Activated CD8-positive, alpha-beta T cell treated with anti-CD3 and anti-CD28 coated beads, Interleukin-2, amount 10 ng/mL, durations not matched to agents 7 days and 5 days (primary cell): ENCODE results near the gene CLTCL1. TPM values are rescaled to one million over a fixed set of nuclear protein-coding genes. Genes with fewer than 3 reads are reported as not detected.

Experiments
- ATAC-seq: fragments of 150-1000 bp; cut with Tn5 transposase; one replicate; pipeline ENCODE4 v1.10.0; 2021; ENCODE audit warnings: moderate library complexity
- CTCF ChIA-PET: fragments of 350-600 bp; sonication (Branson Sonifier 250); formaldehyde crosslinking; loops from one replicate; lab custom pipeline; 2021; ENCODE audit warnings: antibody characterized with exemption; lab: Charles Lee
- POLR2A ChIA-PET: fragments of 350-600 bp; sonication (Branson Sonifier 250); formaldehyde crosslinking; loops from one replicate; lab custom pipeline; 2021; ENCODE audit warnings: antibody characterized with exemption; lab: Charles Lee
- DNase-seq: peaks from one replicate; pipeline ENCODE4 v3.0.0-alpha.2; 2020
- H3K27ac Mint-ChIP-seq: one replicate; pipeline ENCODE4 v1.8.0; 2021; ENCODE audit warnings: mild to moderate bottlenecking, mixed read lengths
- H3K27me3 Mint-ChIP-seq: one replicate; pipeline ENCODE4 v1.8.0; 2021; ENCODE audit warnings: low read depth, mixed read lengths
- H3K36me3 Mint-ChIP-seq: one replicate; pipeline ENCODE4 v1.8.0; 2021; ENCODE audit warnings: low read depth, mixed read lengths
- H3K4me1 Mint-ChIP-seq: one replicate; pipeline ENCODE4 v1.8.0; 2021; ENCODE audit warnings: low read depth, mixed read lengths
- H3K4me3 Mint-ChIP-seq: one replicate; pipeline ENCODE4 v1.8.0; 2021; ENCODE audit warnings: mild to moderate bottlenecking, mixed read lengths
- H3K9me3 Mint-ChIP-seq: one replicate; pipeline ENCODE4 v1.8.0; 2022; ENCODE audit warnings: mixed read lengths; ENCODE audit not compliant: insufficient read depth
- total RNA-seq, 2 experiments: library from RNA; stranded (reverse); gene quantifications; one replicate each; pipeline ENCODE4 v1.2.3, GENCODE V29; 2021

Gene CLTCL1
- total RNA-seq, 2 experiments from 2014 or later, result 0.44 to 0.58 TPM

GRCh38 chr22:19224985-19225384, 66.5 kb downstream of the CLTCL1 start:
- Mint-ChIP-seq H3K27me3 (no peaks in the 10 kb centered on the region), H3K4me3 (no peak overlapping the region), H3K36me3 (no peaks in the 10 kb centered on the region), H3K4me1 (peaks cover 5% of the 10 kb centered on the region), H3K27ac (no peak overlapping the region), H3K9me3 (no peaks in the 10 kb centered on the region)
- ChIA-PET CTCF (no interaction called here), POLR2A (no interaction called here)
- no peak for DNase-seq
- ATAC-seq, result no peak

- H3K4me1 Mint-ChIP-seq, result peaks cover 5% of the 10 kb centered on the region
- no peaks in the 10 kb centered on the region for H3K27me3 Mint-ChIP-seq
- no peak overlapping the region for H3K27ac Mint-ChIP-seq
- no peak overlapping the region for H3K4me3 Mint-ChIP-seq
- no peak for ATAC-seq
- no peaks in the 10 kb centered on the region for H3K36me3 Mint-ChIP-seq
- ChIA-PET CTCF (no interaction called here), POLR2A (no interaction called here)
- no peaks in the 10 kb centered on the region for H3K9me3 Mint-ChIP-seq
- no peak for DNase-seq
Observed at GRCh38 chr22:19224557-19224956, 67.0 kb downstream of the CLTCL1 start.

- CTCF ChIA-PET, result no interaction called here
- Mint-ChIP-seq H3K9me3 (no peaks in the 10 kb centered on the region), H3K4me3 (no peak overlapping the region), H3K36me3 (no peaks in the 10 kb centered on the region), H3K4me1 (peaks cover 5% of the 10 kb centered on the region), H3K27me3 (no peaks in the 10 kb centered on the region), H3K27ac (no peak overlapping the region)
- ATAC-seq (no peak), DNase-seq (no peak)
- POLR2A ChIA-PET, result no interaction called here
Observed at GRCh38 chr22:19223617-19224016, 67.9 kb downstream of the CLTCL1 start.

GRCh38 chr22:19223110-19223509, 68.4 kb downstream of the CLTCL1 start:
- peaks cover 5% of the 10 kb centered on the region for H3K4me1 Mint-ChIP-seq
- H3K4me3 Mint-ChIP-seq, result no peak overlapping the region
- H3K36me3 Mint-ChIP-seq, result no peaks in the 10 kb centered on the region
- POLR2A ChIA-PET, result no interaction called here
- CTCF ChIA-PET, result no interaction called here
- no peaks in the 10 kb centered on the region for H3K27me3 Mint-ChIP-seq
- ATAC-seq (no peak), DNase-seq (no peak)
- H3K27ac Mint-ChIP-seq, result no peak overlapping the region
- no peaks in the 10 kb centered on the region for H3K9me3 Mint-ChIP-seq

DNA sequence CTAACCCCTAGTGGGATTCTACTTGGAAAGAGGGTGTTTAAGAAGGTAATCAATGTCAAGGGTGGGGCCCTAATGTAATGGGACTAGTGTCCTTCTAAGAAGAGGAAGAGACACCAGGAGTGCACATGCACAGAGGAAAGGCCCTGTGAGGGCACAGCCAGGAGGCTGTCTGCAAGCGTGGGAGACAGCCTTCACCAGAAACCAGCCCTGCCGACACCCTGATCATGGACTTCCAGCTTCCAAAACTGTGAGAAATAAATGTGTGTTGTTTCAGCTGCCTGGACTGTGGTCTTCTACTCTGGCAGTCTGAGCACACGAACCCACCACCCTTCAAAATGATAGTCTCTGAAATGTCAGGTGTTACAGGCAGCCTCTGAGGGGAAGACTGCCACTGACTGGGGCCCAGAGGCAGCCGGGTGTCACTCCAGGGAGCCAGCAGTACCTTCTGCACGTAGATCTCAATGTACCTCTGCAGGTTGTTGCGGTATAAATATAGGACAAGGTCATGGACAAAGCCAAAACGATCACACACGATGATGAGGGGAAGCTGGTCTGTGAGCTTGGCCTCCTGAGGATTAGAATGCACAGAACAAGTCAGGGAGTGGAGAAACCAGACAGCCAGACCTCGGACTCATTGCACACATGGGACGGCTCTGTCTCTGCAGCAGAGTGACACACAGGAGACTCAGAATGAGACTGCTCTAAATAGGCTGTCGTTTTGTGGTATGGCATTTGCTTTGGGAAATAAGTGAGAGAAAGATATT, 69.1 kb downstream of the CLTCL1 start:
- CTCF ChIA-PET, result no interaction called here
- Mint-ChIP-seq H3K9me3 (no peaks in the 10 kb centered on the region), H3K27me3 (no peaks in the 10 kb centered on the region), H3K27ac (no peak overlapping the region), H3K4me1 (peaks cover 9% of the 10 kb centered on the region), H3K4me3 (no peak overlapping the region), H3K36me3 (no peaks in the 10 kb centered on the region)
- POLR2A ChIA-PET, result no interaction called here
- no peak for DNase-seq
- ATAC-seq, result no peak

DNA sequence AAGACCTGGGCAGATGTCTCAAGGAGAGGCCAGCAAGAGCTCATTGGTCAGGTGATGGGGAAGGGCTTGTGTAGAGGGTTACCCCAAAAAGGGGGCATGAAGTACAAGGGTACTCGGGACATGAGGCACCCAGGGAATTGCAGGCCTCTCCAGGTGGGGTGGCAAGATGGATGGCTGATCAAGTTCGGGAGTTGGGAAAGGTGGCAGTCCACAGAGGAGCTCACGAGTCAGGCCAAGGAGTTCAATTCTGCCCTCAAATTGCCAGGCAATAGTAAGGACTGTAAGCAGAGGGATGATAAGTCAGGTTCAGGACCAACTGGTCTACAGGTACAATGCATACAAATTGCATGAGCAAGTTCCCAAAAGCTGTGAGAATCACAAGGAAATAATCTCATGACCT, 70.7 kb downstream of the CLTCL1 start:
- no peaks in the 10 kb centered on the region for H3K27me3 Mint-ChIP-seq
- no peak overlapping the region for H3K27ac Mint-ChIP-seq
- DNase-seq, result no peak
- H3K36me3 Mint-ChIP-seq, result no peaks in the 10 kb centered on the region
- H3K9me3 Mint-ChIP-seq, result no peaks in the 10 kb centered on the region
- peaks cover 9% of the 10 kb centered on the region for H3K4me1 Mint-ChIP-seq
- POLR2A ChIA-PET, result interaction anchor here (0.7 kb wide), 1 partner anchor 43 kb away, joined by 4 read pairs; no protein-coding TSS in a partner anchor
- no peak for ATAC-seq
- CTCF ChIA-PET, result no interaction called here
- H3K4me3 Mint-ChIP-seq, result no peak overlapping the region

DNA sequence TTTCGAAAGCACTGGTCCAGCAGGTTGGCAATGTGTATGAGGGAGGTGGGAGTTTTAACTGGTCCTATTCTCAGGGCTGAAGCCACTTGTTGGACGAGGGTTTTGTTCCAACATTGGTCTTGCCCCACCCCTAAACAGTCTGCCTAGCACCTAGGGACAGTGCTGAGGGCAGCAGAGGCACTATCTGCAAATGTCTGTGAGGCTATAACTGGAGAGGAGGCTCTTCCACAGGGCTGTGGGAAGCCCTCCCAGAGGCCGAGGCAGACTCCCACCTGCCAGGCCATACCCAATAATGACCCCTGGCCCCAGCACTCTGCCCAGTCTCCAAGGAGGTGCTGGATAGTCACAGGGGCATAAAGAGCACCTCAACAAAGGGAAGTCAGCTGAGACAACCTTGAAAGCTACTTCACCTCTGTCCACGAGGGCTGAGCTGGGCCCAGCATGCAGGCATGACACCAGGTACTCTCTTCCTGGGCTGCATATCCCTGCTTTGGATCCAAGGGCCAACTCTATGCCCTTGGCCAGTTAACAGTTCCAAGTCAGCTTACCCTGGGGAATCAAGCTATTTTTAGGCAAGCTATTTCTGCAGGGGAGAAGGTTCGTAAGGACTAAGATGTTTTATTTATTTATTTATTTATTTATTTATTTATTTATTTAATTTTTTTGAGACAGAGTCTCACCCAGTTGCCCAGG, 72.8 kb downstream of the CLTCL1 start:
- DNase-seq (no peak), ATAC-seq (no peak)
- no peak overlapping the region for H3K4me3 Mint-ChIP-seq
- H3K36me3 Mint-ChIP-seq, result no peaks in the 10 kb centered on the region
- H3K9me3 Mint-ChIP-seq, result no peaks in the 10 kb centered on the region
- POLR2A ChIA-PET, result no interaction called here
- H3K4me1 Mint-ChIP-seq, result peaks cover 9% of the 10 kb centered on the region
- CTCF ChIA-PET, result interaction anchor here (0.6 to 1.1 kb wide), 3 partner anchors 148 to 411 kb away, joined by 3 to 4 read pairs (median 3); partner anchors contain the start of gene UFD1
- no peak overlapping the region for H3K27ac Mint-ChIP-seq
- H3K27me3 Mint-ChIP-seq, result peaks cover 3% of the 10 kb centered on the region

DNA sequence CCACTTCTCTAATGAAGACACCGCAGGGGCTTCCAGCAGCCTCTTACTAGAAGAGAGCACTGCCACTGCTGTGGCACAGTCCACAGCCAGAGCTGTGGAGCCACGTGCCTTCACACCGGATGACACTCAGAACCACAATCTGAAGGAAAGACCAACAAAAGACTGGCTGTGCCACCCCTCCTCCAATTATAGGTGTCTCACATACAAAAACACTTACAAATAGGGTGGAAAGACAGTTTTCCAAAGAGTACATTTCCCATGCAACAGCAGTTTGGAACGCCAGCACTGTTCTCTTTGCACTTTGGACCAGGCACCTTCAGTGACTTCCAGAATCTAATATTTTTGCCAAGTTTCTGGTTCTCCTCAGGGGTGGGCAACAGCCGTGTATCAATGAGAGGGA, 74.9 kb downstream of the CLTCL1 start:
- Mint-ChIP-seq H3K4me1 (peaks cover 4% of the 10 kb centered on the region), H3K9me3 (no peaks in the 10 kb centered on the region), H3K27ac (no peak overlapping the region), H3K36me3 (no peaks in the 10 kb centered on the region), H3K4me3 (no peak overlapping the region), H3K27me3 (peaks cover 10% of the 10 kb centered on the region)
- DNase-seq (no peak), ATAC-seq (no peak)
- ChIA-PET POLR2A (no interaction called here), CTCF (interaction anchor here (1.5 kb wide), 1 partner anchor 413 kb away, joined by 4 read pairs; no protein-coding TSS in a partner anchor)

DNA sequence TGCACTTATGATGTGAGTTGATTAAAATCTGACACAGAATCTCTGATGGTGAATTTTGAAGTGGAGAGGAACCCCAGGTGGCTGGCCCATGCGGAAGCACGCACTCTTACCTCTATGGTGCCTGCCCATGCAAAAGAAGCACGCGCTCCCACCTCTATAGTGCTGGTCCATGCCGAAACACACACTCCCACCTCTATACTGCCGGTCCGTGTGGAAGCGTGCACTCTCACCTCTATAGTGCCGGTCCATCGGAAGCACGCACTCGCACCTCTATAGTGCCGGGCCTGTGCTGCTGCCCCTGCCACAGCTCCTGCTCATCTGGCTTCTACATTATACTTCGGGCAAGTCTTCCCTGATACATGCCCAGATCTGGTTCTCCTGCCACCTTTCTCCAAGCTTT, 76.2 kb downstream of the CLTCL1 start:
- ATAC-seq (no peak), DNase-seq (no peak)
- Mint-ChIP-seq H3K27me3 (peaks cover 13% of the 10 kb centered on the region), H3K9me3 (no peaks in the 10 kb centered on the region), H3K27ac (no peak overlapping the region), H3K36me3 (no peaks in the 10 kb centered on the region), H3K4me3 (no peak overlapping the region), H3K4me1 (peaks cover 4% of the 10 kb centered on the region)
- POLR2A ChIA-PET, result no interaction called here
- CTCF ChIA-PET, result interaction anchor here (1.5 kb wide), 1 partner anchor 415 kb away, joined by 4 read pairs; no protein-coding TSS in a partner anchor

DNA sequence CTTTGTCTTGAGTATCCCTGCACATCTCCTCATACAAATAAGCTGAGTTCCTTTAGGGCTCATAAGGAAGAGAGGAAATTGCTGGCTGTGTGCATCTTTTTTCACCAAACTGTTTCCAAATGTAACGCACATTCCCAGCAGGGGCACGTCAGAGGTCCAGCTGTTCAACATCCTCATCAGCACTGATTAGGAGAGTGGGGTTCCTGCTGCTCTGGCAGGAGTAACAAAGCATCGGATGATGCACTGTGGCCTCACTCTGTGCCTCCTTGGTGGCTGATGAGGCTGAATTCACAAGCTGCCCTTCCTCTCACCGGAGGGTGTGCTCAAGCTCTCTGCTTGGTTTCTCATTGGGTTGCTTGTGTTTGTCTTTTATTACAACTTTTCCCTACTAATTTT, 77.4 kb downstream of the CLTCL1 start:
- H3K27me3 Mint-ChIP-seq, result peaks cover 18% of the 10 kb centered on the region
- H3K9me3 Mint-ChIP-seq, result no peaks in the 10 kb centered on the region
- POLR2A ChIA-PET, result no interaction called here
- no peak for DNase-seq
- no peaks in the 10 kb centered on the region for H3K36me3 Mint-ChIP-seq
- ATAC-seq, result no peak
- H3K27ac Mint-ChIP-seq, result no peak overlapping the region
- H3K4me3 Mint-ChIP-seq, result no peak overlapping the region
- CTCF ChIA-PET, result no interaction called here
- H3K4me1 Mint-ChIP-seq, result peaks cover 4% of the 10 kb centered on the region

GRCh38 chr22:19213442-19214077, 78.0 kb downstream of the CLTCL1 start:
- Mint-ChIP-seq H3K9me3 (no peaks in the 10 kb centered on the region), H3K36me3 (no peaks in the 10 kb centered on the region), H3K4me3 (no peak overlapping the region), H3K27ac (no peak overlapping the region), H3K27me3 (peaks cover 19% of the 10 kb centered on the region), H3K4me1 (peaks cover 4% of the 10 kb centered on the region)
- ChIA-PET POLR2A (no interaction called here), CTCF (no interaction called here)
- DNase-seq, result no peak
- no peak for ATAC-seq

DNA sequence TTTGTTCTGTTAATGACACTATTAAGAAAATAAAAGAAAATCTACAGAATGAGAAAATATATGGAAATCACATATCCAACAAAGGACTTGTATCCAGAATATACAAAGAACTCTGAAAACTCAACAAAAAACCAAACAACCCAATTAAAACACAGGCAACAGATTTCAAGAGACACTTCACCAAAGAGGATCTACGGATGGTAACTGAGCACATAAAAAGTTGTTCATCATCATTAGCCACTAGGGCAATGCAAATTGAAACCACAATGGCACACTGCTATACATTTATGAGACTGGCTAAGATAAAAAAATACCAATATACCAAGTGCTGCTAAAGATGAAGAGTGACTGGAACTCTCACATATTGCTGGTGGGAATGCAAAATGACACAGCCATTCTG, 78.5 kb downstream of the CLTCL1 start:
- CTCF ChIA-PET, result no interaction called here
- H3K36me3 Mint-ChIP-seq, result no peaks in the 10 kb centered on the region
- ATAC-seq, result no peak
- POLR2A ChIA-PET, result no interaction called here
- H3K4me3 Mint-ChIP-seq, result no peak overlapping the region
- no peak overlapping the region for H3K27ac Mint-ChIP-seq
- no peak for DNase-seq
- peaks cover 19% of the 10 kb centered on the region for H3K27me3 Mint-ChIP-seq
- peaks cover 3% of the 10 kb centered on the region for H3K4me1 Mint-ChIP-seq
- no peaks in the 10 kb centered on the region for H3K9me3 Mint-ChIP-seq
